Type B pancreatic cell (in vitro differentiated cells): ENCODE data around the gene TXNDC16. TPM values are rescaled to one million over a fixed set of nuclear protein-coding genes. Genes with fewer than 3 reads are reported as not detected.

Experiments
- DNase-seq: peaks from one replicate; pipeline ENCODE4 v3.0.0; 2021; ENCODE audit warnings: mixed read lengths; ENCODE audit not compliant: unreplicated experiment; ENCODE audit errors: extremely low spot score
- H3K27ac Mint-ChIP-seq: 2 replicates; pipeline ENCODE4 v1.8.0; 2021; ENCODE audit warnings: mild to moderate bottlenecking, mixed read lengths
- H3K27me3 Mint-ChIP-seq: 2 replicates; pipeline ENCODE4 v1.8.0; 2021; ENCODE audit warnings: mixed read lengths
- H3K36me3 Mint-ChIP-seq: 2 replicates; pipeline ENCODE4 v1.8.0; 2021; ENCODE audit warnings: mixed read lengths
- H3K4me1 Mint-ChIP-seq: one replicate; pipeline ENCODE4 v1.8.0; 2021; ENCODE audit warnings: mixed read lengths; ENCODE audit not compliant: unreplicated experiment
- H3K4me3 Mint-ChIP-seq: 2 replicates; pipeline ENCODE4 v1.8.0; 2021; ENCODE audit warnings: mild to moderate bottlenecking, mixed read lengths
- H3K9me3 Mint-ChIP-seq: 2 replicates; pipeline ENCODE4 v1.8.0; 2021; ENCODE audit warnings: mixed read lengths
- CTCF ChIP-seq: fragments of 200-600 bp; sonication (generic); conservative IDR thresholded peaks from 2 replicates; pipeline ENCODE4 v1.5.0; 2021; ENCODE audit warnings: antibody characterized with exemption, mild to moderate bottlenecking
- total RNA-seq: library from RNA; stranded (reverse); gene quantifications from 2 replicates; pipeline ENCODE4 v1.2.1, GENCODE V29; 2021; ENCODE audit warnings: low replicate concordance

Gene TXNDC16
- total RNA-seq, 1 donor from 2014 or later, result 17.2 TPM

GRCh38 chr14:52399921-52400595 lies 152.2 kb downstream of the TXNDC16 start:
- DNase-seq, result no peak
- H3K36me3 Mint-ChIP-seq, result no peaks in the 10 kb centered on the region
- H3K9me3 Mint-ChIP-seq, result no peaks in the 10 kb centered on the region

GRCh38 chr14:52399104-52399503 lies 153.2 kb downstream of the TXNDC16 start:
- no peak for DNase-seq
- H3K27ac Mint-ChIP-seq, result no peak overlapping the region
- no peak for TF ChIP-seq CTCF
- peaks cover 18% of the 10 kb centered on the region for H3K4me1 Mint-ChIP-seq
- H3K36me3 Mint-ChIP-seq, result no peaks in the 10 kb centered on the region
- H3K9me3 Mint-ChIP-seq, result no peaks in the 10 kb centered on the region
- no peak overlapping the region for H3K4me3 Mint-ChIP-seq
- no peaks in the 10 kb centered on the region for H3K27me3 Mint-ChIP-seq

More at GRCh38 chr14:52399921-52400595, 152.2 kb downstream of the TXNDC16 start:
- H3K4me3 Mint-ChIP-seq, result no peak overlapping the region
- H3K4me1 Mint-ChIP-seq, result peaks cover 18% of the 10 kb centered on the region
- H3K27me3 Mint-ChIP-seq, result no peaks in the 10 kb centered on the region
- no peak overlapping the region for H3K27ac Mint-ChIP-seq
- TF ChIP-seq CTCF, result no peak

- TF ChIP-seq CTCF, result no peak
- Mint-ChIP-seq H3K27me3 (no peaks in the 10 kb centered on the region), H3K4me1 (peaks cover 18% of the 10 kb centered on the region), H3K27ac (no peak overlapping the region), H3K4me3 (no peak overlapping the region), H3K36me3 (no peaks in the 10 kb centered on the region), H3K9me3 (no peaks in the 10 kb centered on the region)
- DNase-seq, result no peak
Measured at GRCh38 chr14:52397844-52398243, 154.5 kb downstream of the TXNDC16 start.

- H3K4me3 Mint-ChIP-seq, result no peak overlapping the region
- no peaks in the 10 kb centered on the region for H3K27me3 Mint-ChIP-seq
- no peak for TF ChIP-seq CTCF
- no peaks in the 10 kb centered on the region for H3K9me3 Mint-ChIP-seq
- no peak overlapping the region for H3K27ac Mint-ChIP-seq
- peaks cover 16% of the 10 kb centered on the region for H3K4me1 Mint-ChIP-seq
- no peak for DNase-seq
- H3K36me3 Mint-ChIP-seq, result no peaks in the 10 kb centered on the region
Measured at GRCh38 chr14:52395728-52396127, 156.6 kb downstream of the TXNDC16 start.

GRCh38 chr14:52391881-52392615 lies 160.3 kb downstream of the TXNDC16 start:
- Mint-ChIP-seq H3K27me3 (no peaks in the 10 kb centered on the region), H3K9me3 (no peaks in the 10 kb centered on the region), H3K36me3 (no peaks in the 10 kb centered on the region), H3K27ac (no peak overlapping the region), H3K4me3 (no peak overlapping the region), H3K4me1 (no peaks in the 10 kb centered on the region)
- no peak for DNase-seq
- TF ChIP-seq CTCF, result no peak

Other genes with a start within 250 kb of the TXNDC16 start
- 3.0 and 7.1 TPM in 2 replicates for gene PTGER2, start 238.2 kb downstream of the TXNDC16 start, total RNA-seq
- 1.6 and 6.1 TPM in 2 replicates for gene GPR137C, start 331 bp upstream of the TXNDC16 start, total RNA-seq
- 40.8 and 49.2 TPM in 2 replicates for gene ERO1A, start 143.1 kb upstream of the TXNDC16 start, total RNA-seq
- gene PSMC6, start 154.7 kb upstream of the TXNDC16 start, total RNA-seq, result 76.1 and 90.4 TPM in 2 replicates
- 9.1 and 11.0 TPM in 2 replicates for gene STYX, start 177.7 kb upstream of the TXNDC16 start, total RNA-seq
- gene GNPNAT1, start 239.1 kb upstream of the TXNDC16 start, total RNA-seq, result 23.7 and 26.6 TPM in 2 replicates